Esophagus muscularis mucosa (tissue), 4 donors: ENCODE data around the gene KLHL3. TPM values are rescaled to one million over a fixed set of nuclear protein-coding genes. Genes with fewer than 3 reads are reported as not detected.

Experiments used
- DNase-seq: peaks from one replicate; pipeline ENCODE4 v3.0.0-alpha.2; 2017; ENCODE audit errors: extremely low spot score
- H3K27ac ChIP-seq, 4 donors: fragments of 200-600 bp; sonication (generic); replicated peaks in 1 of 4; 1 replicate in 3 of 4; 2 replicates in 1 of 4; pipeline ENCODE4 v1.5.1; 2016 to 2019; ENCODE audit warnings: mild to moderate bottlenecking in 1 of 4
- H3K27me3 ChIP-seq, 4 donors: fragments of 200-600 bp; sonication (generic); one replicate each; pipeline versions ENCODE4 v1.5.1 to v1.6.0; 2016 to 2019
- H3K36me3 ChIP-seq, 4 donors: fragments of 200-600 bp; sonication (generic); one replicate each; pipeline ENCODE4 v1.5.1; 2016 to 2019
- H3K4me1 ChIP-seq, 4 donors: fragments of 200-600 bp; sonication (generic); one replicate each; pipeline ENCODE4 v1.5.1; 2016 to 2019
- H3K4me3 ChIP-seq, 4 donors: fragments of 200-600 bp; sonication (generic); 1 replicate in 2 of 4; 2 replicates in 2 of 4; pipeline ENCODE4 v1.5.1; 2016 to 2019; ENCODE audit warnings: mild to moderate bottlenecking in 4 of 4, moderate library complexity in 1 of 4
- H3K9me3 ChIP-seq, 4 donors: fragments of 200-600 bp; sonication (generic); 1 replicate in 3 of 4; 2 replicates in 1 of 4; pipeline ENCODE4 v1.5.1; 2016 to 2019
- CTCF ChIP-seq, 3 experiments: fragments of 200-600 bp in 2 of 3; fragments of 450-650 bp in 1 of 3; sonication (generic) in 2 of 3; IDR thresholded peaks; one replicate each; pipeline ENCODE4 v1.5.1; 2017 to 2019; ENCODE audit warnings: antibody characterized with exemption in 3 of 3, mild to moderate bottlenecking in 2 of 3, moderate library complexity in 1 of 3
- EP300 ChIP-seq: sonication (generic); formaldehyde crosslinking; IDR thresholded peaks from one replicate; pipeline ENCODE4 v1.6.1; 2017; ENCODE audit warnings: antibody characterized with exemption
- POLR2A ChIP-seq: fragments of 450-650 bp; IDR thresholded peaks from one replicate; pipeline ENCODE4 v1.6.1; 2017; ENCODE audit warnings: antibody characterized with exemption, moderate library complexity, mild to moderate bottlenecking, low read depth
- POLR2AphosphoS5 ChIP-seq, 2 donors: sonication (generic); formaldehyde crosslinking; IDR thresholded peaks; one replicate each; pipeline ENCODE4 v1.6.1; 2017; ENCODE audit warnings: antibody characterized with exemption in 2 of 2
- WGBS: methylation state at CpG from one replicate; pipeline ENCODE4 v1.1.5; 2018; 5-methylcytosine and 5-hydroxymethylcytosine counted together
- intact Hi-C: fragments of 100-400 bp; cut with DNase I; formaldehyde crosslinking; loops from one replicate; pipeline ENCODE4 v1.15.1; 2023
- total RNA-seq, 4 donors: library from RNA; depleted of rRNA; stranded (reverse); fragments of >200 nt; gene quantifications; one replicate each; pipeline versions ENCODE4 v1.1.0 to v1.2.1, GENCODE V29; 2016

The KLHL3 gene
- total RNA-seq, 4 donors from 2014 or later: 3.0 to 7.8 (median 5.6) TPM

- no peak for DNase-seq
- peaks cover 0 to 7% (median 2%) of the 10 kb centered on the region in 4 donors for H3K36me3 ChIP-seq
- H3K27me3 ChIP-seq: no peaks in the 10 kb centered on the region
- no peak for TF ChIP-seq POLR2A
- TF ChIP-seq POLR2AphosphoS5 (IDR thresholded peaks at IDR 0.05): no peak
- TF ChIP-seq CTCF (IDR thresholded peaks at IDR 0.05): no peak
- no peak for TF ChIP-seq EP300
- intact Hi-C loops: loop anchor here (2.0 kb wide), 1 partner anchor 111 kb away; no protein-coding TSS in a partner anchor
- no peak overlapping the region for H3K27ac ChIP-seq
- no peaks in the 10 kb centered on the region for H3K9me3 ChIP-seq
- peaks cover 7 to 19% (median 14%) of the 10 kb centered on the region in 4 donors for H3K4me1 ChIP-seq
- 84% methylated on average over 2 of the region's 2 CpGs for WGBS
- no peak overlapping the region for H3K4me3 ChIP-seq
Measured at GRCh38 chr5:137631453-137631852, 104.4 kb downstream of the KLHL3 start.

- WGBS: 71% methylated on average over 3 of the region's 3 CpGs
- no peak overlapping the region for H3K4me3 ChIP-seq
- TF ChIP-seq CTCF (IDR thresholded peaks at IDR 0.05): no peak
- TF ChIP-seq EP300: no peak
- intact Hi-C loops: loop anchor here (2.0 kb wide), 1 partner anchor 112 kb away; no protein-coding TSS in a partner anchor
- no peak overlapping the region for H3K27ac ChIP-seq
- H3K9me3 ChIP-seq: no peaks in the 10 kb centered on the region
- peak; percentile 31 for DNase-seq
- H3K4me1 ChIP-seq: peaks cover 7 to 19% (median 14%) of the 10 kb centered on the region in 4 donors
- H3K36me3 ChIP-seq: peaks cover 0 to 7% (median 2%) of the 10 kb centered on the region in 4 donors
- no peaks in the 10 kb centered on the region for H3K27me3 ChIP-seq
Measured at GRCh38 chr5:137630972-137631370, 104.9 kb downstream of the KLHL3 start.

DNA sequence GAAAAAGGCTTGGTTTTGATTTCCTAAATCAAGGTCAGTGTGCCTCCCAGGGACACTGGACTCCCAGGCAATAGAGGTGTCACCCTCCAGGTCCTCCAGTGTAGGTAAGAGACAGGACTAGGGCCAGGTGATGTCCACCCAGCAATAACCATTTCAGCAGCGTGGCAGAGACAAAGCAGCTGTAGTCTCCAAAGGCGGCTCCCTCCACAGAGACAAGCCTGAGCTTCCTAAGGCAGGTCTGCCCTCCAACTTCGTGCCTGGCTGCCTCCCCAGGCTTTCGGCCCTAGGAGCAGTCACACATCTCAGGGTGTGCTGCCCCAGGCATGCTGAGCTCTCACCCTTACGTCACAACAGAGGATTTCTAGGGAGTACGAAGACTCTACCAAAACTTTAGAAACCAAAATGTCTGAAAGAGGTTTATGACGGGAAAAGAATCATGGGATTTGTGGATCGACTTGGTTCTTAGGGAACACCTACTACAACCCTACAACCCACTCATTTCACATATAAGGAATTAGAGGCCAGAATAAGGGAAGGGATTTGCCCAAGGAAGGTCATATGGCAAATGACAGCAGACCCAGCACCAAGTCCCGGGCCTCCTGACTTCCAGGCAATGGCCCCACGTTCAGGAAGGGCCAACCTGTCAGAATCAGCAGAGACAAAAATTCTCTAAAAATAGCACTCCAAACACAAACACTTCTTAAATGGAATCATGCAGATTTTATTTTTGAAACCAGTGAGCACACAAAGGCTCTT is 105.5 kb downstream of the KLHL3 start:
- intact Hi-C loops: loop anchor here (2.0 kb wide), 1 partner anchor 112 kb away; no protein-coding TSS in a partner anchor

GRCh38 chr5:137629646-137630045 is 106.2 kb downstream of the KLHL3 start:
- Histone ChIP-seq H3K4me3 (peak overlapping the region in 1 of 4 donors; percentile 30), H3K27me3 (no peaks in the 10 kb centered on the region), H3K27ac (peak overlapping the region in 1 of 4 donors; percentile 45), H3K36me3 (peaks cover 0 to 7% (median 5%) of the 10 kb centered on the region in 4 donors), H3K9me3 (no peaks in the 10 kb centered on the region), H3K4me1 (peaks cover 13 to 19% (median 16%) of the 10 kb centered on the region in 4 donors)
- TF ChIP-seq EP300: no peak
- TF ChIP-seq CTCF (IDR thresholded peaks at IDR 0.05): peak; percentile 86 to 91 (median 88)
- DNase-seq: peak; percentile 80
- WGBS: 17% methylated on average over 4 of the region's 4 CpGs
- intact Hi-C loops: loop anchor here (2.0 kb wide), 1 partner anchor 113 kb away; no protein-coding TSS in a partner anchor

More for the DNA sequence above, 105.5 kb downstream of the KLHL3 start:
- WGBS: 64% methylated on average over 10 of the region's 10 CpGs
- no peak for TF ChIP-seq EP300
- TF ChIP-seq CTCF (IDR thresholded peaks at IDR 0.05): no peak
- TF ChIP-seq POLR2AphosphoS5 (IDR thresholded peaks at IDR 0.05): no peak
- no peak for TF ChIP-seq POLR2A
- H3K9me3 ChIP-seq: no peaks in the 10 kb centered on the region
- H3K4me1 ChIP-seq: peaks cover 11 to 19% (median 14%) of the 10 kb centered on the region in 4 donors
- peak overlapping the region in 2 of 4 donors; percentile 25 to 45 for H3K27ac ChIP-seq
- peak; percentile 60 for DNase-seq
- no peak overlapping the region for H3K4me3 ChIP-seq
- no peaks in the 10 kb centered on the region for H3K27me3 ChIP-seq
- peaks cover 0 to 7% (median 4%) of the 10 kb centered on the region in 4 donors for H3K36me3 ChIP-seq
